Cerebellar cortex (tissue), 1 donor: ENCODE measurements around the gene EDC3.
A peak's percentile ranks its signal among the peaks of the same experiment; 100 is the strongest.

Experiments
- DNase-seq: peaks from one replicate; pipeline ENCODE4 v3.0.0-alpha.2; 2015; ENCODE audit warnings: low spot score

EDC3 gene

GRCh38 chr15:74626336-74626735, 69.5 kb downstream of the EDC3 start:
- DNase-seq, result no peak

- DNase-seq, result no peak
These were observed 70.1 kb downstream of the EDC3 start for GRCh38 chr15:74625693-74626092.

GRCh38 chr15:74624020-74624602, 71.7 kb downstream of the EDC3 start:
- no peak for DNase-seq

- no peak for DNase-seq
These were observed 73.1 kb downstream of the EDC3 start for GRCh38 chr15:74622758-74623157.

DNA sequence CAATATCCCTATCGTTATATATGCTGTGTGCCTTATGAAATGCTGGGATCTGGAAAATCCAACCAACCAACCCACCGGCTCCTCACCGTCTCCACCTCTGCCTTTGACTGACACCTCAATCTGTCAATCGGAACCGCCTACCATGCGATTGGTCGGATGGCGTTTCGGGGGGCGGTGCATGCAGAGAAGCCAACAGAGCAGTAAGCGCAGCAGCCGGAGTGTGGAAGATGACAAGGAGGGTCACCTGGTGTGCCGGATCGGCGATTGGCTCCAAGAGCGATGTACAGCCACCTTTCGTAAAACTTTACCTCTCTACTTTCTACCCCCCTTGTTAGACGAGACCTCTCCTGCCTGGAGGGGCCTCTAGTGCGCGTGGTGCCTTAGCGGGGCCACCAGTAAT, 73.9 kb downstream of the EDC3 start:
- peak; percentile 93 for DNase-seq

- no peak for DNase-seq
These were observed 74.3 kb downstream of the EDC3 start for GRCh38 chr15:74621546-74621920.

DNA sequence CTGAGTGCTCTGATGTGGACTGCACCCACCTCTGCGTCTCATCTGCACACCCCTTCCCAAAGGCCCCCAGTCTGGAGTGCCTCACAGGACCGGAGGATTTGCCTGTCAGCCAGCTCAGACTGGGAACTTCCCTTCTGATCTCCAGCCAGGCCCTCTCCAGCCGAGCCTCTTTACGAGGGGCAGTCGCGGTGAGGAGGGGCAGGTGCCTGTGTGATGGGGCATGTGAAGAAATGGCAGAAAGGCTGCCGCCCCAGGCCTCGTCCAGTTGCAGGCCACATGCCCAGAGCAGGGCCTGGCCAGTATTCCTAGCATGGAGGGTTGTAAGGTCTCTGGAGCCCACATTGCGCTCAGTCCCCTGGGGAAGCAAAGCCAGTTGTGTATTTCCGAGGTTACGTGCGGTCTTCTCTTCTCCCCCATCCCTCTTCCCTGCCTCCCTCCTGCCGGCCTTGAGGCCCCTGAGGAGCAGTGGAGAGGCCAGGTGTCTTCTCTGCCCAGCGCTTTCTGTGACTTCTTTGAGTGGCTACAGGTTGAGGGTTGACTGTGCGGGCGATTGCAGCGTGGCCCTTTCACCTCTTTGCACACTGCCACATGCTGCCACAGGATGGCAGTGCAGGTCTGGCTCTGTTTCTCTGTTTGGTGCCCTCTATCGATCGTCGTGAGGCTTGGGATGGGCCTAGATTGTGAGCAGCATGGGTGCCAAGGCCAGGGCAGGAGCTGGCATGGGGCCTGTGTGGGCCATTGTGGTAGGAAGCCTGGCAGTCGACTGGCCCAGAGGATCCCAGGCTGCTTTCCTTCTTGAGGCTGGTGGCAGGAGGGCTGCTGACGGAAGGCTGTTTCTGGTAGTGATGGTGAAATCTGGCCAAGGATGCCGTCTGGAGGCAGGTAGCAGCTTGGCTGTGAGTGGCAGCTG, 74.9 kb downstream of the EDC3 start:
- DNase-seq, result peak; percentile 88

GRCh38 chr15:74619916-74620635, 75.7 kb downstream of the EDC3 start:
- no peak for DNase-seq

DNA sequence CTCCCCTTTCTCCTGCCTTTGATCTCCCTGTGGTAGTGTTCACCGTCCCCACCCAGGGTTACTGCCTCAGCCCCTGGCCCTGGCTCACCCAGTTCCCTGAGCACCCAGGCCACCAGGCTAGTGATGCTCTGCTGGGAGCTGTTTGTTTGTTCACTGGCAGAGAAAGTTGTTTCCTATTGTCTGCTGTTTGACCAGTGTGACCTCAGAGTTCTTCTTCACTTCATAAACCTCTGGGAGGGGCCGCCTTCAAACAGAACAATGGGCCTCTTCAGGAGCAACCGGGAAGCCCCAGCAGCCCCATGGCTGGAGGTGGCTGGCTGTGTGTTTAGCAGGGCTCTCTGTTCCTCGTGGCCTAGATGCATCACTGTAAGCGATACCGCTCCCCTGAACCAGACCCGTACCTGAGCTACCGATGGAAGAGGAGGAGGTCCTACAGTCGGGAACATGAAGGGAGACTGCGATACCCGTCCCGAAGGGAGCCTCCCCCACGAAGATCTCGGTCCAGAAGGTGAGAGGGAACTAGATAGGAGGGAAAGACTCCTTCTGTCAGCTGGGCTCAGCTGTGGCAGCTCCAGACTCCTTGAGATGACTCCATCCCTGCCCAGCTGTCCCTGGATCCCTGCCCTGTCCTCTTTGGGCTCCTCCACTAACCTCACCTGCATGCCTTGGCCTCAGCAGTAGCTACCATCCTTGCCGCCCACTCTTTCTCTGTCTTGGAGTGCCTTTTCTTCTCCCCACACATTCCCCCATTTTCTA, 76.8 kb downstream of the EDC3 start:
- DNase-seq, result no peak

DNA sequence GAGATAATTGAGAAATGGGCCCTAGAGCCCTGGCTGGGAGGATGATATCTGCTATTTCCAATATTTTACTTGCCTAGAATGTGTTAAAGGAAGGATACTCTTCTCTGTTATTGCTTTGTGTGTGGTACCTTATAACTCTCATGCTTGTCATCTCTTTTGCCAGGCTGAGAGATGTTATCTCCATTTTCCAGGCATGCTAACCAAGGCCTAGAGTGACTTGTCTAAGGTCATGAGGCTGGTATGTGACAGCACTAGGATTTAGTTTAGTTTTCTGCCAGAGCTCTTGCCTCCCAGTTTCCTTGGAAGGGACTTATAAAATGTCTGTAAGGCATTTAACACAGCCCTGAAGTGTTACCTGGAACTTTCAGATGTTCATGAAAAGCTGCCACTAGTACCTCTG, 78.8 kb downstream of the EDC3 start:
- DNase-seq, result no peak

DNA sequence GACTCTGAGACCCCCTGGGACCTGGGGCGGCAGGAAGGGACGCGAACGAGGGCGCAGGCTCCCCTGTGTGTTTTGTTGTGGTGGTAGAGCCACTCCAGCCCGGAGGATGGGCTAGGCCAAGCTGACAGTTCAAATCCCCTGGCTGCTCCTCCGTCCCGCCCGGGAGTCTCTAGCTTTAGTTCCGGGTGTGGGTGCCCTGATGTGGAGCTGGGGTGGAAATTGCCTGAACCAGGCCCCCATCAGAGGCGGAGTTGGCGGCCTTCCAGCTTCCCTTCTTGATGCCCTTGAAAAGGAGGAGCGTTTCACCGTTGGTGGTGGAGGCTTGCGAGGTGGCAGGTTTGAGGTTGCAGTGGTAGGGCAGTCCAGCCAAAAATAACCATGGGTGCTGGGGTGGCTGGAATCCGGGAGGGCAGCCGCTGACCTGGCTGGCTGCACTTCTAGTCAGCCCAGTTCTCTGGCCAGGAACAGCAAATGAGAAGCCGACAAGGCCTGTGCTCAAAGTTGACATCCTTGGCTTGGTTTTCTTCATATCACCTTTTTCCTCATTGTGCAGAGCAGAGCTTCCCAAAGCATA, 79.4 kb downstream of the EDC3 start:
- no peak for DNase-seq

DNA sequence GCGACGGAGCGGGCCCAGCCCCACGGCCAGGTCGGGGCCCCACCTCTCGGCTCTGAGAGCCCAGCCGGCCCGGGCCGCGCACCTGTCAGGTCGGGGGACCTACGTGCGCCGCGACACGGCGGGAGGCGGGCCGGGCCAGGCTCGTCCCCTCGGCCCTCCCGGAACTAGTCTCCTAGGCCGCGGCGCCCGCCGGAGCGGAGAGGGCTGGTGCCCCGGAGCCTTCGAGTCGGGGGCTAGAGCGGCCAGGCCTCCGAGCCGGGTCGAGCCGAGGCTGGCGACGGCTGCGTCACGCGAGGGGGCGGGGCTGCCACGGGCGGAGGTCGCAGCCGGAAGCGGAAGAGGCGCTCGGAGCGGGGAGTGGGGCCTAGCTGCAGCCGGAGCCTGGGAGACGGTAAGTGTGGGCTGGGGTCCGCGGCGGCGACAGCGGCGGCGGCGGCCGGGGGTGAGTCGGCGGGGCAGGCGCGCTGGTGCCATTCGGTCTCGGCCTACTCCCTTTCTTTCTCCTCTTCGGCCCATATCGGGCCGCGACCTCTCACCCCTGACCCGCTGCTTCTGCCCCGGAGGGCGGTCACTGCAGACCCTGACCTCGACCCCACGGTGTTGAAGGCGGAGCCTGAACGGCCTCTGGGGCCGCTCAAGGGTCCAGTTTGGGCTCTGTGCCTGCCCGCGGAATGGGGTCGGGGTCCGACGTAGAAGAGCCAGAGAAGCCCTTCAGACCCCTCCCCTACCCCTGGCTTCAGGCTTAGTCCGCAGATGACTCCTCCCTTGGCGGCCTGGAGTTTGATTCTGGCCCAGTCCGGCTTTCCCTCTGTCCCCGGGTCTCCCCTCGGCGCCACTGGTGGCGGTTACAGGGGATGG, 80.1 kb downstream of the EDC3 start, which contains the start of gene CLK3:
CLK3 (plus strand) TSS at position 329 of the 858 bp plus-strand sequence. CDS start 3,361 bp downstream, outside the sequence.
- peak; percentile 92 for DNase-seq

- DNase-seq, result peak; percentile 56
These were observed 80.9 kb downstream of the EDC3 start for GRCh38 chr15:74614744-74615507.

DNA sequence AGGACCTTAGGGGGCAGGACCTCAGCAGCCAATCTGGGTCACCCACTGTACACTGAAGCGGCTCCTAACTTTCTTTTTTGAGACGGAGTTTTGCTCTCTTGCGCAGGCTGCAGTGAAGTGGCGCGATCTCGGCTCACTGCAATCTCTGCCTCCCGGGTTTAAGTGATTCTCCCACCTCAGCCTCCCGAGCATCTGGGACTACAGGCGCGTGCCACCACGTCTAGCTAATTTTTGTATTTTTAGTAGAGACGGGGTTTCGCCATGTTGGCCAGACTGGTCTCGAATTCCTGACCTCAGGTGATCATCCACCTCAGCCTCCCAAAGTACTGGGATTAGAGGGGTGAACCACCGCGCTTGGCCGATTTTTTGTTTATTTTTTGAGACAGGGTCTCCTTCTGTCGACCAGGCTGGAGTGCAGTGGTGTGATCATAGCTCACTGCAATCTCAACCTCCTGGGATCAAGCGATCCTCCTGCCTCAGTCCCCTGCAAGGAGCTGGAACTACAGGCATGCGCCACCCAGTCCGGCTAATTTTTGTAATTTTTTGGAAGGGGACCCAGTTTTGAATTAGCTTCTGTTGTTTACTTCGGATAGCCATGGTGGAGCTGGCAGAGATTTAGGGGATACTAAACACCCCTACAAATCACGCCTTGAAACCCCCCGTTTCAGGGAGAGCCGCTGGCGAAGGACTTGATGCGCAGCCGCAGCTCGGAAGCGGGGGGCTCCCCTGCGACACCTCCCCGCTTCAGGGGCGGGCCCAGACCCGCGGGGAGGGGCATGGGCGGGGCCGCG, 81.7 kb downstream of the EDC3 start:
- peak; percentile 84 for DNase-seq

DNA sequence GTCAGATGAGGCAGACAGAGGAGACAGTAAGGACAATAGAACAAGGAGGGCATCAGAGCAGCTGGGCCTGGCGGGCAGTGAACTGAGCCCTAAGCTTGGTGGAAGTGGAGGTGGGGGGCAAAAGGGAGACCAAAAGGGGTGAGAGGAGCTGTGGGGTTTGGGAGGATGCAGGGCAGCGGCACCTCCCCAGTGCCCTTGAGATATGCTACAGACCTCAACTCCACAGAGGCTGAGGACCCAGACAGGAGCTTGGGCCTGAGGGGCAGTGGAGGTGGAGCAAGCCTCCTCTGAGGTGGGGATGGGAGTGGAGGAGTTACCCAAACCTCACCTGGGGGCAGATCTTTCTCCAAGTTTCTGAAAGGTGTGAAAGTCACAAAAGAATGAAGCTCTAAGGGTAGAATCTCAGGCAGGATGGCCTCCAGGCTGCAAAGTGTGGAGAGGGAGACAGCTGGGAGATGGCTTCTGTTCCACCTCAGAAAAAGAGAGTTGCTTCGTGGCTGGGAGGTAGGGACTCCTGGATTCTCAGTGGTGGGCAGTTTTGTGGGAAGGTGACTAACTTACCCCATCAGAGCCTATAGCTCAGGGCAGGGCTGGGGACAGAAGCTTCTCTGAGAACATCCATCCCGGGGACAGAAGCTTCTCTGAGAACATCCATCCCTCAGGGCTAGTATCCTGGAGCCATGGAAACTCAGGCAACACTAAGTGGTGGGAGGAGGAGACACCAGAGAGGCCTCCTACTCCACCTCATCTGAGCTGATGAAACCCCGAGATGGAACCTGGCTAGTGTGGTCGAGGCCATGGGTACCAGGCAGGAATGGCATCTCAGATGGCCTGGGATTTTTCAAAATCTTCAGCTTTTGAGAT, 82.5 kb downstream of the EDC3 start:
- DNase-seq, result no peak

DNA sequence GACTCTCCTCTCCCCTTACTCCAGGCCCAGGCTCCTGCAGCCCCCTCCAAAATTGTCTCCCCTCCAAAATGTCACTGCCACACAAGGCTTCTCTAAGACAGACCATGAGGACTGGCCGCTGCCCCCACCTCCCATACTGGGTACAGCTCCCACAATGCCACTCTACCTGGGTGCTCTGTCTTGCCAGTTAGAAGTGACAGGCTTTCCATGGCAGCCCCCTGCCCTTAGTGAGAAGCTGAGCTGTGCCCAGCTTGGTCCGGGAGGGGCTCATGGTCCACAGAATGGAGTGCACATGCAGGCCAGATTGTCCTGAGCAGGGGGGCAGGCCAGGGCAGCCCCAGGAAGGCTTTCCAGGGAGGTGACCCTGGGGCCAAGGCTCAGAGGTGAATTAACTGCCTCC, 83.1 kb downstream of the EDC3 start:
- no peak for DNase-seq

DNA sequence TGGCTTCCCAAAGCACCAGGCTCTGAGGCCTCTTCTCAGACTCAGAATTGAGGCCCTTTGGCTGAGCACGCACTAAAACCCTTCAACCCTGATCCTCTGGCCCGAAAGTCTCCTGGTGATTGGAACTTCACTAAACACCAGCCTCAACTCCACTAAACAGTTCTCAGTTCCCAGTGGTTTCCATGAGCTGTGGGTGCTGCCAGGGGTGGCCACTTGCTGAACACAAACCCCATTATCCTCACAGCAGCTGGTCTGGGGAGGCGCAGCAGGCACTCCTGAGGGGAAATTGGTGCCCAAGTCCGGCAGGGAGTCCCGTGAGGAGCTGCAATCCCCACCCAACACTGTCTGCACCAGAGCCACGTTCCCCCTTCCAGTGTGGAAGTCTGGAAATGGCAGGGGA, 84.0 kb downstream of the EDC3 start:
- DNase-seq, result no peak

GRCh38 chr15:74611341-74611740, 84.5 kb downstream of the EDC3 start:
- DNase-seq, result no peak
